GM10248 (cell line): ENCODE measurements around the gene GOT2.
A peak's percentile ranks its signal among the peaks of the same experiment; 100 is the strongest.

Experiments
- CTCF ChIA-PET: fragments of 300-600 bp; sonication (Branson Sonifier 250); formaldehyde crosslinking; extraction: SDS; loops from one replicate; lab custom pipeline; 2021; ENCODE audit warnings: antibody characterized with exemption; lab: Yijun Ruan, JAX
- POLR2A ChIA-PET: fragments of 350-650 bp; sonication (Branson Sonifier 250); formaldehyde crosslinking; extraction: SDS; loops from one replicate; lab custom pipeline; 2020; ENCODE audit warnings: antibody characterized with exemption; lab: Yijun Ruan, JAX
- DNase-seq: peaks from one replicate; pipeline ENCODE4 v3.0.0; 2012; ENCODE audit errors: extremely low spot score
- CTCF ChIP-seq: IDR thresholded peaks from 2 replicates; pipeline ENCODE4 v1.5.1; 2012; ENCODE audit warnings: mild to moderate bottlenecking, low read depth; ENCODE audit errors: extremely low read depth, missing control alignments, control extremely low read depth

Gene GOT2

GRCh38 chr16:58734459-58734787 is 307 bp upstream of the GOT2 start:
- ChIA-PET POLR2A (no interaction called here), CTCF (interaction anchor here (1.4 to 2.7 kb wide), 2 partner anchors 11 to 22 kb away, joined by 3 to 15 read pairs; no protein-coding TSS in a partner anchor)
- no peak for DNase-seq
- TF ChIP-seq CTCF: no peak

GRCh38 chr16:58733248-58733670 is 857 bp downstream of the GOT2 start:
- no peak for DNase-seq
- ChIA-PET CTCF (interaction anchor here (0.6 to 2.7 kb wide), 8 partner anchors 8 to 37 kb away, joined by 3 to 15 read pairs (median 4); no protein-coding TSS in a partner anchor), POLR2A (no interaction called here)
- no peak for TF ChIP-seq CTCF

GRCh38 chr16:58732545-58733247 is 1.4 kb downstream of the GOT2 start:
- peak; percentile 52 for DNase-seq
- ChIA-PET CTCF (interaction anchor here (1.1 to 2.7 kb wide), 5 partner anchors 12 to 53 kb away, joined by 3 to 15 read pairs (median 8); no protein-coding TSS in a partner anchor), POLR2A (no interaction called here)
- TF ChIP-seq CTCF: no peak

- ChIA-PET CTCF (interaction anchor here (1.1 to 2.5 kb wide), 4 partner anchors 30 to 219 kb away, joined by 3 to 8 read pairs (median 4); no protein-coding TSS in a partner anchor), POLR2A (no interaction called here)
- no peak for TF ChIP-seq CTCF
- no peak for DNase-seq
These were observed 3.3 kb downstream of the GOT2 start for GRCh38 chr16:58730724-58731370.

GRCh38 chr16:58727796-58728568 is 6.1 kb downstream of the GOT2 start:
- DNase-seq: no peak
- no peak for TF ChIP-seq CTCF
- ChIA-PET CTCF (no interaction called here), POLR2A (no interaction called here)
